Measurements from ENCODE around the gene ZC3H18.
"Not testable (repeated sequence)": the region's sequence is repeated elsewhere in the genome, so short reads cannot be mapped to it uniquely, and the experiment has no call there.

The ZC3H18 gene

GRCh38 chr16:88656291-88656980 is 86.2 kb downstream of the ZC3H18 start:
- DNase-seq = no peak

DNA sequence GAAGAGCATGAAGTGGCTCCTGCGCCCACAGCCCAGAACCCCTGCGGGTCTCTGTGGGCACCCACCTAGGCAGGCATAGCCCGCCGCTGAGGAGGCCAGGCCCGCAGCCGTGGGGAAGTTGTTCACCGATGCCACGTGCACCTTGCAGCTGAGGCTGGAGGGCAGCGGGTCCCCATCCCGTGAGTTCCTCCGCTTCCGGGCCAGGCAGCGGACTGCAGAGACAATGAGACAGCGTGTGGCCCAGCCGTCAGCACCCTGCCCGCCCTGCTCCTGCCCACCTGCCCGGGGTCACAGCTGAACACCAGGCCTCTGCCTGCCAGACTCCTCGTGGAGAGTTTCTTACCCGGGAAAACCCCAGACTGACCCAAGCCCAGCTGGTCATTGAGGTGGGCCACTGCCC is 87.2 kb downstream of the ZC3H18 start:
- DNase-seq = no peak

DNA sequence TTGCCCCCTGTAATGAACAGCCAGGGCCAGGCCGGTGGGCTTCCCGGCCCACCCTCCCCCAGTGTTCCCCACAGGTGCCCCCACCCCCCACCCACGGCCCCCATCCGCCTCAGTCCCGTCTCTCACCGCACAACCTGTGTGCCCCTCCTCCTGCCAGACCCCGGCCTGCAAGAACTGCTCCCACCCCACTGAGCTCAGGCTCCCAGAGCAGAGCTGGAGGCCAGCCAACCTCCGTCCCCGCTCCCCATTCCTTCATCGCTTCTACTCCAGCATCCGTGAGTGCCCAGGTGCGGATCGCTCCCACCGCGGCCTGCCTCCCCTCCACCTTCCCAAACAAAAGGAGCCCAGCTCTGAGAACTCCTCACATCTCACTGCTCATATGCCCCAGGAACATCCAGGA is 88.5 kb downstream of the ZC3H18 start:
- no peak for DNase-seq

- no peak for DNase-seq
These were observed 89.0 kb downstream of the ZC3H18 start for GRCh38 chr16:88659160-88659559.

GRCh38 chr16:88661468-88661867 is 91.3 kb downstream of the ZC3H18 start:
- no peak for DNase-seq

DNA sequence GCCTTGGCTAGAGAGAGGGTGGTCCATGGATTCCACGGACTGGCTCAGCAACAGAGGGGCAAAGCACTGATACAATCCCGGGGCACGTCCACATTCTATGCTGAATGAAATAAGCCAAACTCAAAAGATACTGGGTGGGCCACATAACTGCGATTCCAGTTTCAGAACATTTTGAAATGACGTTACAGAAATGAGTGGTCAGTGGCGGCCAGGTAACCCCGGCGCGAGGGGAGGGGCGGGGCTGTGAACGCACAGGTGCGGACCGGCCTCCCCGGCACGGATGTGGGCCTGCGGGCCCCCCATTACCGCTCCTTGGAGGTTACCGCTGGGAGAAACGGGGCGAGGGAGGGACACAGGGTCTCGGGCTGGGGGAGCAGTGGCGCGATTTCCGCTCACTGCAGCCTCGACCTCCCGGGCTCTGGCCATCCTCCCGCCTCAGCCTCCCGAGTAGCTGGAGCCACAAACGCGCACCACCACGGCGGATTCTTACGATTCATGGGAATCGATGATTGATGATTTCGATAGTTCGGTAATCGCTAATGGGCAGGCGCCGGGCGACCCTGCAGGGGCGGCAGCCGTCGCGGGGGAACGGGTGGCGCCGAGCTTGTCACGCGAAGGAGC is 92.1 kb downstream of the ZC3H18 start:
- DNase-seq = no peak

DNA sequence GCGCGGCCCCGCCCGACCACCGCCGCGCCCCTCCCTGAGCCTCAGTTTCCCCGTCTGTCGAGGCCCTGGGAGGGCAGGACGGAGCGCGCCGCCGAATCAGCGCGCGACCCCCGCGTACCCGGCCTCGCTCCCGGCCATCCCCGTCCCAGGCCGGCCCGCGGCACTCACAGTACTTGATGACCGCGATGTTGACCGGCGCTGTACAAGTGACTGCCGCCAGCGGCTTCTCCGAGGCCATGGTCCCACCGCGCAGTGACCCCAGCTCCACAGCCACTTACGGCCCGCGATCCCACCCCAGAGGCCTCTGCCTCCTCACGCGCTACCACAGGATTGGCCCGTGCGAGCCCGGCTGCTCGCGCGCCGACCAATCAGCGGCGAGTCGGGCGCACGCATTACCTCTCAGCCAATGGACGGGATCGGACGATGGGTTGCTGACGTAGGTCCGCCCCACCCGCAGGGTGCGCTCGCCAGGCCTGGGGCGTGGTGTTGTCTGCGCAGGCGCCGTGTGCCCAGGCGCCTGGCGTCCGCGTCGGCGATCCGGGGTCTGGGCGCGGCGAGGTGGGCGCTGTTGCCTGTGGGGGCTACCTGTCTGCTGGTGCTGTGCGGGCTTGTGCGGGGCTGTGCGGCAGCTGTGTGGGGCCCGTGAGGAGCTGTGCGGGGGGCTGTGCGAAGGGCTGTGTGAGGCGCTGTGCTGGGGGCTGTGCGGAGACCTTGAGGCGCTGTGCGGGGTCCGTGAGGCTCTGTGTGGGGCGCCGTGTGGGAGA is 92.8 kb downstream of the ZC3H18 start, which contains the start of gene MVD:
TSS of gene MVD (minus strand) at position 249 of the 764 bp plus-strand sequence. CDS start at position 238, 11 bp downstream.
- DNase-seq = peak; percentile 96

DNA sequence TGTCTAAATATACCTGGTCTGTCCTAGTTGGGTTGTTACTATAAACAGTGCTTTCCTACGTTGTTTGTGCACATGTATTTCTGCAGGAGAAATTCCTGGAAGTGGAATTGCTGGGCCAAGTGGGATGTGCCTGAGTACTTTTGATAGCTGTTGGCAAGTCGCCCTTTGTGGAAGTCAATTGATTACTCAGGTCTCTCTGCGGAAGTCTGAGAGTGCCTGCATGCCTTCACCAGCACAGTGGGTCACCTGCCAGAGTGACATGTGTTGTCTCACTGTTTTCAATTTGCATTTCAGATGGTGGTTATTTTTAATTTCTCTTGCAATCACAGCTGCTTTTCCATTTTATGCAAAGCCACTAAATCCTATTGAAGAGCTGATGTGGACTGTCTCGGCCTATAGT is 94.9 kb downstream of the ZC3H18 start:
- DNase-seq = no peak

GRCh38 chr16:88665570-88665969 is 95.4 kb downstream of the ZC3H18 start:
- DNase-seq = no peak

GRCh38 chr16:88667461-88667860 is 97.3 kb downstream of the ZC3H18 start:
- DNase-seq = no peak

GRCh38 chr16:88669493-88669892 is 99.3 kb downstream of the ZC3H18 start:
- not testable (repeated sequence) for DNase-seq

- DNase-seq = no peak
These were observed 99.8 kb downstream of the ZC3H18 start for GRCh38 chr16:88669980-88670379.

GRCh38 chr16:88671806-88672205 is 101.6 kb downstream of the ZC3H18 start:
- DNase-seq = no peak

GRCh38 chr16:88672776-88673175 is 102.6 kb downstream of the ZC3H18 start:
- DNase-seq = no peak

DNA sequence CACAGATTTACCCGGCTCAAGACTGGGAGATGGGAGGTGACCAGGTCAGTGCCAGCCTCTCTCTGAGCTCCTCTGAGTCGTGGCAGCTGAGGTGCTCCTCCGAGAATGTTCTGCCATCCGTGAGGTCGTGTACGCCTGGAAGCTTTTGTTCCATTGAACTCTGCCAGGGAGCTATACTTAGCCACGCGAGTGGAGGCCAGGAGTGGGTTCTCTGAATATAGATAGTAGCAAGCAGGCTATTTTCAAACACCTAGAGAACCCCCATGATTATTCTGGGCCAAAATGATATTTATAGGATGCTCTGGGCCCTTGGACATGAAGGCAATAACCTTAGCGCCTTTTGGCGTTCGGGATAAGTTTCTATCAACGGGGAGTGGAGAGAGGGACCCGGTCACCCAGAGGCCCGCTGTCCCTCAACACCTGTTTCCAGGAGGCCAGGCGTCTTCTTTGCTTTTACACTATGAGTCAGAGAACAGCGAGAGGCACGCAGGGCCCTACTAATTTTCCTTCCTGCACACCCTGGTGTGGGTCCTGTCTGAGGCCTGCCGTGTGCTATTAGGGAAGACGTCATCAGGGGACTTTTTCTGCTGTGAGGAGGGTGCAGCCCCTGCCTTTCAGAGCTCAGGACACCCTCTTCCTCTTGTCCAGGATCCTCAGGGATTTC is 103.6 kb downstream of the ZC3H18 start:
- DNase-seq = no peak

GRCh38 chr16:88676502-88677242 is 106.5 kb downstream of the ZC3H18 start:
- DNase-seq = no peak

DNA sequence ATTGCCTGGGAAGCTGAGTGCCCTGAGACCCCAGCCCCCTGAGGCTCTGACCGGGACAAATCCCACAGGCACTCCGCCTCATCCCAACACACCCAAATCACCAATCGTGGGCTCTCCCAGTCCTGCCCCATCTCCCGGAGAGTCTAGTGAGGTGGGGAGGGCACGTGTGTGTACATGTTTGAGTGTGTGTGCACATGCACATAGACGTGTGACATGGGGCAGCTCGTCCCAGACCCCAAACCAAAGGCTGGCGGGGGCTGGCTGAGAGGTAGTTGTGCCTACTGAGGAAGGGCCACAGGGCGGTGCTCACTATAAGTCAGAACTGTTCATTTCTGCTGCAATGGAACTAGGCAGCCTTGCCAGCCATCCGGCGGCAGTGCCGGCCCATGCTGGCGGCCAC is 107.5 kb downstream of the ZC3H18 start:
- DNase-seq = no peak

GRCh38 chr16:88678224-88678979 is 108.2 kb downstream of the ZC3H18 start:
- DNase-seq = no peak

DNA sequence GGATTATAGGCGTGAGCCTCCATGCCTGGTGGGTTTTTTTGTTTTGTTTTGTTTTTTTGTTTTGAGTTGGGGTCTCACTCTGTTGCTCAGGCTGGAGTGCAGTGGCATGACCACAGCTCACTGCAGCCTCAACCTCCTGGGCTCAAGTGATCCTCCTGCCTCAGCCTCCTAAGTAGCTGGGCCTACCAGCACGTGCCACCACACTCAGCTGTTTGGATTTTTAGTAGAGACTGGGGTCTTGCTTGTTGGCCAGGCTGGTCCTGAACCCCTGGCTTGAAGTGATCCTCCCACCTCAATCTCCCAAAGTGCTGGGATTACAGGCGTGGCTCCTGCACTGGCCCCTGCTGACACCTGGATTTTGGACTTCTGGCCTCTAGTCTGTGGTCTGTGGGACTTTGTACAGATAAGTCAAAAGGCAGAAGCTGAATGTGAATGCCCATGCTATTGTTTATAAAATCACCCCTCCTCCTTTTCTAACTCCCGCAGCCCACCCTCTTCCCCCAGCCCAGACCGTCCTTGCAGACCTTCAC is 110.4 kb downstream of the ZC3H18 start:
- DNase-seq = no peak

DNA sequence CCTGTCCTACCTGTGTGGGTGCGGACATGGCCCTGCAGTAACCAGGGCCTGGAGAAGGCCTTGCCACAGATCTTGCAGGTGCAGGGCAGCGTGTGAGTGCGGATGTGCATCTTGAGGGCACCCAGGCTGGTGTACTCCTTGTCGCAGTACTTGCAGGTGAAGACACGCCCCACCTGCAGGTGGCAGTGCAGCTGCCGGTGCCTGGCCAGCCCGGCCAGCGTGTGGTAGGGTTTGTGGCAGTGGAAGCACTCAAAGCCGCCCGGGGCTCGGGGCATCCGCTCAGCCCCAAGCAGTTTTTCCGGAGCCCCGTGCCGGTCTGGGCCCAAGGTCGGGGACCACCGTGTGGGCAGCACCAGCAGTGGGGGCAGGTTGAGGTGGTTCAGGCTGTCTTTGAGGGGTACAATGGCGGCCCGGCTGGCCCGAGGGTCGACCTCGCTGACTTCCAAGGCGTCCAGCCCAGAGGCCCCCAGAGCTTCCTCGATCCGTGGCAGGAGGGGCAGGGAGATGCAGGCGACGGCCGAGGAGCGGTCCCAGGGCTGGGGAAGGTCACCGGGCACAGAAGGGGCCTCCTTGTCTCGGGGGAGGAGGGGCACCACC is 111.0 kb downstream of the ZC3H18 start:
- DNase-seq = peak; percentile 41
